Measurements from ENCODE around the gene SF3B3. TPM values are rescaled to one million over a fixed set of nuclear protein-coding genes. Genes with fewer than 3 reads are reported as not detected.

The SF3B3 gene
- total and polyA plus RNA-seq, 2 of the 13 experiments (the other 11 are each of a cell fraction or from before 2014, with no cell fraction given), result 157 to 500 TPM

DNA sequence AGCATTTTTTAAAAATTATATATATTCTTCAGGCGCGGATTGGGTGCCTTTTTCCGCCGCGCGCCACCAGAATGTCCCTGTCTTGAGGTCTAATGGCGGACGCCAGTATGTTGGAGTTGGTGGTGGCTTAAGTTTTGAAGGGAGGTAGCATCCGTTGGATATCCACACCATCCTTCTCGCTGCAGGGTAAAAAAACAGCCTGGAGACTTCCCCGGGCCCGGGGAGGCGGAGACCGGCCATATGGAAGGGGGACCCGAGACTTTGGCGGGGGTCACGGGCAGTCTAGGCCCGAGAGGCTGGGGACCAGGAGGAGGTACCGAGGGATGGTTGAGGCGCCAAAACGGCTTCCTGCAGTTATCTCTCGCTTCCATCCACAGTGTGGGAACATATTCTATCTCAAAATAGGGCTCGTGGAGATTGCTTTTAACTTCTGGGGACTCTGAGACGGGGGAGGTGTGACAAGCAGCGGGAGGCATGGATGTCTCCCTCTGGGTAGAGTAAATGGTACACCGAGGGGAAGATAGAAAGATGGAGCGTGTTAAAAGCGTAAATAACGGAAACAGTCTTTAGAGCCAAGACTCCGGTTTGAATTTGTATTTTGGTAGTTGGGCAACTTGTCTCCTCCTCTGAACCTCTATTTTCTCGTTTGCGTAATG is at the start of gene SF3B3 (continued):
- TF ChIP-seq ZNF567 (CRISPR knock-in tag; IDR thresholded peaks at IDR 0.05; ENCODE audit: borderline replicate concordance) (no peak), POLR2A (IDR thresholded peaks at IDR 0.05; ENCODE audit: insufficient read depth in 1 of 2, low read depth in 2 of 2, low read length in 2 of 2) (peak; percentile 78 to 93), POGK (CRISPR knock-in tag; conservative IDR thresholded peaks at IDR 0.05) (peak; percentile 62; the same call in 1 of the 2 replicates), RBM22 (optimal IDR thresholded peaks at IDR 0.05; ENCODE audit: low read length) (no peak), POLR2AphosphoS5 (IDR thresholded peaks at IDR 0.05; ENCODE audit: low read depth, low read length) (peak; percentile 96), CHD2 (IDR thresholded peaks at IDR 0.05; ENCODE audit: low read depth, low read length) (no peak), EEA1 (CRISPR knock-in tag; IDR thresholded peaks at IDR 0.05; ENCODE audit: borderline replicate concordance) (no peak), THAP7 (CRISPR knock-in tag; IDR thresholded peaks at IDR 0.05) (0 out of 2 replicates have a peak, but pooled peaks have one; percentile 64), TGIF2 (CRISPR knock-in tag; IDR thresholded peaks at IDR 0.05) (peak; percentile 82; the same call in 1 of the 2 replicates), ARNTL (CRISPR knock-in tag; IDR thresholded peaks at IDR 0.05) (no peak), ARID5B (CRISPR knock-in tag; IDR thresholded peaks at IDR 0.05) (peak; percentile 25; the same call in 1 of the 2 replicates), MED13 (CRISPR knock-in tag; IDR thresholded peaks at IDR 0.05) (no peak), ZNF572 (CRISPR knock-in tag; IDR thresholded peaks at IDR 0.05) (no peak), NFE2 (CRISPR knock-in tag; IDR thresholded peaks at IDR 0.05) (no peak), HES4 (CRISPR knock-in tag; IDR thresholded peaks at IDR 0.05; ENCODE audit: borderline replicate concordance) (0 out of 2 replicates have a peak, but pooled peaks have one; percentile 65), KMT2A (CRISPR knock-in tag; IDR thresholded peaks at IDR 0.05) (peak; percentile 58; the same call in 1 of the 2 replicates), FOXA3 (CRISPR knock-in tag; IDR thresholded peaks at IDR 0.05) (peak; percentile 33; the same call in 1 of the 2 replicates)
- TF ChIP-seq, protein P1, sequence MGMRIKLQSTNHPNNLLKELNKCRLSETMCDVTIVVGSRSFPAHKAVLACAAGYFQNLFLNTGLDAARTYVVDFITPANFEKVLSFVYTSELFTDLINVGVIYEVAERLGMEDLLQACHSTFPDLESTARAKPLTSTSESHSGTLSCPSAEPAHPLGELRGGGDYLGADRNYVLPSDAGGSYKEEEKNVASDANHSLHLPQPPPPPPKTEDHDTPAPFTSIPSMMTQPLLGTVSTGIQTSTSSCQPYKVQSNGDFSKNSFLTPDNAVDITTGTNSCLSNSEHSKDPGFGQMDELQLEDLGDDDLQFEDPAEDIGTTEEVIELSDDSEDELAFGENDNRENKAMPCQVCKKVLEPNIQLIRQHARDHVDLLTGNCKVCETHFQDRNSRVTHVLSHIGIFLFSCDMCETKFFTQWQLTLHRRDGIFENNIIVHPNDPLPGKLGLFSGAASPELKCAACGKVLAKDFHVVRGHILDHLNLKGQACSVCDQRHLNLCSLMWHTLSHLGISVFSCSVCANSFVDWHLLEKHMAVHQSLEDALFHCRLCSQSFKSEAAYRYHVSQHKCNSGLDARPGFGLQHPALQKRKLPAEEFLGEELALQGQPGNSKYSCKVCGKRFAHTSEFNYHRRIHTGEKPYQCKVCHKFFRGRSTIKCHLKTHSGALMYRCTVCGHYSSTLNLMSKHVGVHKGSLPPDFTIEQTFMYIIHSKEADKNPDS (CRISPR knock-in tag; IDR thresholded peaks at IDR 0.05), result no peak
- TF ChIP-seq, protein P2, sequence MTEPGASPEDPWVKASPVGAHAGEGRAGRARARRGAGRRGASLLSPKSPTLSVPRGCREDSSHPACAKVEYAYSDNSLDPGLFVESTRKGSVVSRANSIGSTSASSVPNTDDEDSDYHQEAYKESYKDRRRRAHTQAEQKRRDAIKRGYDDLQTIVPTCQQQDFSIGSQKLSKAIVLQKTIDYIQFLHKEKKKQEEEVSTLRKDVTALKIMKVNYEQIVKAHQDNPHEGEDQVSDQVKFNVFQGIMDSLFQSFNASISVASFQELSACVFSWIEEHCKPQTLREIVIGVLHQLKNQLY (CRISPR knock-in tag; IDR thresholded peaks at IDR 0.05), result no peak
- TF ChIP-seq, protein P3, sequence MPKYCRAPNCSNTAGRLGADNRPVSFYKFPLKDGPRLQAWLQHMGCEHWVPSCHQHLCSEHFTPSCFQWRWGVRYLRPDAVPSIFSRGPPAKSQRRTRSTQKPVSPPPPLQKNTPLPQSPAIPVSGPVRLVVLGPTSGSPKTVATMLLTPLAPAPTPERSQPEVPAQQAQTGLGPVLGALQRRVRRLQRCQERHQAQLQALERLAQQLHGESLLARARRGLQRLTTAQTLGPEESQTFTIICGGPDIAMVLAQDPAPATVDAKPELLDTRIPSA (CRISPR knock-in tag; IDR thresholded peaks at IDR 0.05; ENCODE audit: borderline replicate concordance), result 0 out of 2 replicates have a peak, but pooled peaks have one; percentile 3
